ENCODE results near the gene UPK1A. TPM values are rescaled to one million over a fixed set of nuclear protein-coding genes. Genes with fewer than 3 reads are reported as not detected.

The UPK1A gene
- total and polyA plus RNA-seq, 4 donors: 0.03 TPM; not detected in 3

GRCh38 chr19:35710784-35711723 lies 44.7 kb downstream of the UPK1A start:
- TF ChIP-seq, protein P1, sequence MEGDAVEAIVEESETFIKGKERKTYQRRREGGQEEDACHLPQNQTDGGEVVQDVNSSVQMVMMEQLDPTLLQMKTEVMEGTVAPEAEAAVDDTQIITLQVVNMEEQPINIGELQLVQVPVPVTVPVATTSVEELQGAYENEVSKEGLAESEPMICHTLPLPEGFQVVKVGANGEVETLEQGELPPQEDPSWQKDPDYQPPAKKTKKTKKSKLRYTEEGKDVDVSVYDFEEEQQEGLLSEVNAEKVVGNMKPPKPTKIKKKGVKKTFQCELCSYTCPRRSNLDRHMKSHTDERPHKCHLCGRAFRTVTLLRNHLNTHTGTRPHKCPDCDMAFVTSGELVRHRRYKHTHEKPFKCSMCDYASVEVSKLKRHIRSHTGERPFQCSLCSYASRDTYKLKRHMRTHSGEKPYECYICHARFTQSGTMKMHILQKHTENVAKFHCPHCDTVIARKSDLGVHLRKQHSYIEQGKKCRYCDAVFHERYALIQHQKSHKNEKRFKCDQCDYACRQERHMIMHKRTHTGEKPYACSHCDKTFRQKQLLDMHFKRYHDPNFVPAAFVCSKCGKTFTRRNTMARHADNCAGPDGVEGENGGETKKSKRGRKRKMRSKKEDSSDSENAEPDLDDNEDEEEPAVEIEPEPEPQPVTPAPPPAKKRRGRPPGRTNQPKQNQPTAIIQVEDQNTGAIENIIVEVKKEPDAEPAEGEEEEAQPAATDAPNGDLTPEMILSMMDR (IDR thresholded peaks at IDR 0.05; ENCODE audit: control extremely low read depth, extremely low read depth): no peak
- DNase-seq: no peak
- WGBS, 2 donors: 63 to 83% methylated on average over 13 of the region's 13 CpGs
- ATAC-seq (ENCODE audit: insufficient read depth, low FRiP score): no peak
- Histone ChIP-seq H3K9me3 (ENCODE audit: control insufficient read depth in 4 of 4, insufficient read depth in 3 of 4, low read length in 3 of 4) (no peaks in the 10 kb centered on the region), H3K27ac (ENCODE audit: low read depth in 1 of 2, low read length in 1 of 2) (no peak overlapping the region), H3K36me3 (ENCODE audit: control insufficient read depth in 4 of 4, insufficient read depth in 4 of 4, low read length in 4 of 4) (no peaks in the 10 kb centered on the region), H3K9ac (ENCODE audit: insufficient read depth in 1 of 2, low read length in 2 of 2) (no peak overlapping the region), H3K27me3 (ENCODE audit: control insufficient read depth in 3 of 3, insufficient read depth in 3 of 3, low read length in 2 of 3) (no peaks in the 10 kb centered on the region), H3K4me1 (ENCODE audit: control insufficient read depth in 5 of 5, insufficient read depth in 5 of 5, low read length in 5 of 5) (peaks cover 0 to 12% (median 5%) of the 10 kb centered on the region in 5 donors), H3K4me3 (no peak overlapping the region)

DNA sequence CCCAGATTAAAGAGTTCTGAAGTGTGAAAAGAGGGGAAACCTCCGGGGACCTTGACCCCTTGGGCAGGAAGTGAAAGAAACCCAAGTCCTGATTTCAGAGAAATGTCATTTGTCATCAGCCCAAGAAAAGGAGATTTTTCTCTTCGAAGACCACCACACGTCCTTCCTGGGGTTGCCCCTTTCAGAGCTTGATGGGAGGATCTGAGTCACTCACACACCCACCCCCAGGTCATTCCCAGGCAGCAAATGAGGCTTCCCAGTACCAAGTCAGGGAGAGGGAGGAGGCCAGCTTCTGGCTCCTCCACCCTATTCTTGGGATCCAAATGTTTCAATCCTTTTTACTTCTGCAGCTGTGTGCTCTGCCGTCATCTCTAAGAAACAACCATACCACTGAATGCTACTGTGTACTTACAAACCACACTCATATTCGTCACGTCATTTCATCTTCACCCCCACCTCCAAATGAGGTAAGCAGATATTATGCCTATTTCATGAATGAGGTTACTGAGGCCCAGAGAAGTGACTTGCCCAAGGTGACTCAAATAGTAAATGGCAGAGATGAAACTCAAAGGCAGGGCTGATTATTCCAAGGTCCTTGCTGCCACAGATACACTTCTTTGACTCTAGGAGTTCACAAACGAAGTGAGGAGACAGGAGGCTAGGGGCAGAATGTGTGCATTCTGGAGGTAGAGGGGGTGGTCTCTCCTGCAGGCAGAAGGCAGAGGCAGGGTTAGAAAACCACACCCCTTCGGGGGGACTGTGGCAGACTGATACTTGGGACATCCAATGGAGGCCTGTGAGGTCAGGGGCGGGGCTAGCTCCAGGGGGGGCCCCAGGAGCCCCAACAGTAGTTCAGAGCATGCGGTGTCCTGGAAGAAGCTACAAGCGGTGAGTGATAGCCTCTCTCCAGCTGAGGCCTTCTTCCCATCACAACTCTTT lies 46.5 kb downstream of the UPK1A start:
- no peak overlapping the region for H3K27ac ChIP-seq (ENCODE audit: low read depth in 1 of 2, low read length in 1 of 2)
- no peak for DNase-seq
- no peaks in the 10 kb centered on the region for H3K36me3 ChIP-seq (ENCODE audit: control insufficient read depth in 4 of 4, insufficient read depth in 4 of 4, low read length in 4 of 4)
- no peak for ATAC-seq (ENCODE audit: insufficient read depth, low FRiP score)
- no peaks in the 10 kb centered on the region for H3K27me3 ChIP-seq (ENCODE audit: control insufficient read depth in 3 of 3, insufficient read depth in 3 of 3, low read length in 2 of 3)
- H3K4me3 ChIP-seq: no peak overlapping the region
- peaks cover 0 to 14% (median 7%) of the 10 kb centered on the region in 5 donors for H3K4me1 ChIP-seq (ENCODE audit: control insufficient read depth in 5 of 5, insufficient read depth in 5 of 5, low read length in 5 of 5)
- H3K9ac ChIP-seq (ENCODE audit: insufficient read depth in 1 of 2, low read length in 2 of 2): no peak overlapping the region
- WGBS, 2 donors: 74 to 86% methylated on average over 11 of the region's 11 CpGs
- peaks cover 0 to 1% (median 0%) of the 10 kb centered on the region in 4 donors for H3K9me3 ChIP-seq (ENCODE audit: control insufficient read depth in 4 of 4, insufficient read depth in 3 of 4, low read length in 3 of 4)
- TF ChIP-seq, protein P1 (IDR thresholded peaks at IDR 0.05; ENCODE audit: control extremely low read depth, extremely low read depth): no peak

- Histone ChIP-seq H3K27me3 (ENCODE audit: control insufficient read depth in 3 of 3, insufficient read depth in 3 of 3, low read length in 2 of 3) (no peaks in the 10 kb centered on the region), H3K9ac (ENCODE audit: insufficient read depth in 1 of 2, low read length in 2 of 2) (no peak overlapping the region), H3K9me3 (ENCODE audit: control insufficient read depth in 4 of 4, insufficient read depth in 3 of 4, low read length in 3 of 4) (peaks cover 0 to 1% (median 0%) of the 10 kb centered on the region in 4 donors), H3K36me3 (ENCODE audit: control insufficient read depth in 4 of 4, insufficient read depth in 4 of 4, low read length in 4 of 4) (no peaks in the 10 kb centered on the region), H3K4me1 (ENCODE audit: control insufficient read depth in 5 of 5, insufficient read depth in 5 of 5, low read length in 5 of 5) (peaks cover 0 to 14% (median 7%) of the 10 kb centered on the region in 5 donors), H3K27ac (ENCODE audit: low read depth in 1 of 2, low read length in 1 of 2) (no peak overlapping the region), H3K4me3 (no peak overlapping the region)
- no peak for DNase-seq
- no peak for ATAC-seq (ENCODE audit: insufficient read depth, low FRiP score)
- TF ChIP-seq, protein P1 (IDR thresholded peaks at IDR 0.05; ENCODE audit: control extremely low read depth, extremely low read depth): no peak
- 79 to 82% methylated on average over 2 of the region's 2 CpGs for WGBS, 2 donors
Measured at GRCh38 chr19:35713506-35713850, 47.2 kb downstream of the UPK1A start.

All from lung (tissue), 12 donors.